ENCODE data around the gene ACAP3. TPM values are rescaled to one million over a fixed set of nuclear protein-coding genes. Genes with fewer than 3 reads are reported as not detected.

Gene ACAP3
- total and polyA plus RNA-seq, 2 experiments from 2014 or later: 8.1 to 31.9 TPM

GRCh38 chr1:1315435-1315954, 7.8 kb upstream of the ACAP3 start:
- Histone ChIP-seq H3F3A (replicated peaks; ENCODE audit: low read depth) (peaks cover 18% of the 10 kb centered on the region; the same call in 1 of the 2 replicates), H3K36me3 (ENCODE audit: insufficient read depth) (peaks cover 8% of the 10 kb centered on the region; the same call in 1 of the 2 replicates), H3K4me2 (peak overlapping the region; percentile 62; the same call in 1 of the 2 replicates), H3K27ac (ENCODE audit: low read depth) (0 out of 2 replicates have a peak overlapping the region, but pooled peaks have one; percentile 69), H3K4me1 (ENCODE audit: insufficient read depth) (peaks cover 7% of the 10 kb centered on the region; the same call in 1 of the 2 replicates), H3K79me2 (replicated peaks; ENCODE audit: insufficient read depth) (peaks cover 43% of the 10 kb centered on the region), H3K4me3 (0 out of 2 replicates have a peak overlapping the region, but pooled peaks have one; percentile 39), H4K20me1 (replicated peaks; ENCODE audit: insufficient read depth) (peaks cover 25% of the 10 kb centered on the region), H3K9me2 (ENCODE audit: insufficient read depth) (no peaks in the 10 kb centered on the region), H2AFZ (no peak overlapping the region), H3K27me3 (ENCODE audit: insufficient read depth) (no peaks in the 10 kb centered on the region)
- H3K9me3 Mint-ChIP-seq: no peaks in the 10 kb centered on the region; the same call in 2 of the 3 replicates
- peaks cover 62% of the 10 kb centered on the region for H3K36me3 Mint-ChIP-seq (ENCODE audit: low read depth)
- H3K4me3 Mint-ChIP-seq: peak overlapping the region; percentile 63
- H3K27ac Mint-ChIP-seq: peak overlapping the region; percentile 91
- peaks cover 18% of the 10 kb centered on the region for H3K4me1 Mint-ChIP-seq
- TF ChIP-seq ZNF331 (CRISPR knock-in tag; IDR thresholded peaks at IDR 0.05; ENCODE audit: low read depth): no peak
- no peak for TF ChIP-seq ZNF114 (CRISPR knock-in tag; IDR thresholded peaks at IDR 0.05)
- peak; percentile 39; the same call in 1 of the 2 replicates for TF ChIP-seq POLR2AphosphoS5 (IDR thresholded peaks at IDR 0.05; ENCODE audit: low read depth)
- TF ChIP-seq EZH2phosphoT487 (IDR thresholded peaks at IDR 0.05; ENCODE audit: unreplicated experiment): no peak
- no peak for TF ChIP-seq ZNF462 (CRISPR knock-in tag; IDR thresholded peaks at IDR 0.05)
- TF ChIP-seq EZH2 (IDR thresholded peaks at IDR 0.05; ENCODE audit: low read depth, unreplicated experiment): no peak
- TF ChIP-seq JUNB (IDR thresholded peaks at IDR 0.05; ENCODE audit: unreplicated experiment): no peak
- no peak for TF ChIP-seq NANOG (IDR thresholded peaks at IDR 0.05; ENCODE audit: borderline replicate concordance)
- ATAC-seq: peak; percentile 75
- peaks cover 28% of the 10 kb centered on the region for H3K27me3 Mint-ChIP-seq (ENCODE audit: insufficient read depth, low read depth, poor library complexity)
- DNase-seq (ENCODE audit: low spot score): peak; percentile 83

Measured in GM23338 (cell line).